OCI-LY7 (cell line): Measurements from ENCODE around the gene PARD3B. TPM values are rescaled to one million over a fixed set of nuclear protein-coding genes. Genes with fewer than 3 reads are reported as not detected.

Experiments
- BruUV-seq: library from RNA; stranded (reverse); fragments of 400-500 nt; replicated peaks from 2 replicates; lab custom pipeline; 2021; lab: Mats Ljungman, UMichigan
- CTCF ChIA-PET: fragments of 300-600 bp; sonication (Branson Sonifier 250); formaldehyde crosslinking; loops from one replicate; lab custom pipeline; 2022; ENCODE audit warnings: antibody characterized with exemption; ENCODE audit not compliant: unreplicated experiment; lab: Charles Lee
- POLR2A ChIA-PET: fragments of 300-600 bp; sonication (Branson Sonifier 250); formaldehyde crosslinking; loops from one replicate; lab custom pipeline; 2022; ENCODE audit warnings: antibody characterized with exemption; lab: Charles Lee
- DNase-seq: peaks from one replicate; pipeline ENCODE4 v3.0.0-alpha.2; 2015; ENCODE audit warnings: low spot score
- H2AFZ ChIP-seq: fragments of 200-600 bp; sonication (generic), shearing (Covaris generic); 2 replicates; pipeline ENCODE4 v1.6.1; 2014; ENCODE audit warnings: mild to moderate bottlenecking, antibody characterized with exemption, low read length, moderate library complexity
- H3K27ac ChIP-seq: fragments of 200-600 bp; sonication (generic); 2 replicates; pipeline ENCODE4 v1.5.1; 2014; ENCODE audit warnings: mixed run types, low read depth, mild to moderate bottlenecking, moderate library complexity, low read length, inconsistent platforms; ENCODE audit not compliant: poor library complexity, severe bottlenecking
- H3K36me3 ChIP-seq: fragments of 200-600 bp; sonication (generic); 2 replicates; pipeline ENCODE4 v1.6.1; 2014; ENCODE audit warnings: mild to moderate bottlenecking, antibody characterized with exemption, low read length, moderate library complexity, mixed read lengths; ENCODE audit not compliant: insufficient read depth
- H3K4me1 ChIP-seq: fragments of 200-600 bp; sonication (generic); 2 replicates; pipeline ENCODE4 v1.5.1; 2014; ENCODE audit warnings: mild to moderate bottlenecking, low read length; ENCODE audit not compliant: insufficient read depth, poor library complexity, severe bottlenecking
- H3K4me2 ChIP-seq: fragments of 200-600 bp; sonication (generic); 2 replicates; pipeline ENCODE4 v1.6.1; 2014; ENCODE audit warnings: mild to moderate bottlenecking, low read length
- H3K4me3 ChIP-seq: fragments of 200-600 bp; sonication (generic); 2 replicates; pipeline ENCODE4 v1.5.1; 2014; ENCODE audit warnings: mild to moderate bottlenecking, low read depth, low read length; ENCODE audit not compliant: poor library complexity, severe bottlenecking
- H3K79me2 ChIP-seq: fragments of 200-600 bp; sonication (generic); 2 replicates; pipeline ENCODE4 v1.6.1; 2016; ENCODE audit warnings: low read depth, mild to moderate bottlenecking, low read length, moderate library complexity, mixed read lengths; ENCODE audit not compliant: insufficient read depth
- H3K9me2 ChIP-seq: fragments of 200-600 bp; sonication (generic); 2 replicates; pipeline ENCODE4 v1.6.1; 2016; ENCODE audit warnings: mild to moderate bottlenecking, low read length, mixed read lengths; ENCODE audit not compliant: insufficient read depth
- H3K9me3 ChIP-seq: fragments of 200-600 bp; sonication (generic); 2 replicates; pipeline ENCODE4 v1.6.1; 2014; ENCODE audit warnings: mild to moderate bottlenecking, mixed run types, low read length, mixed read lengths
- H4K20me1 ChIP-seq: fragments of 200-600 bp; sonication (generic); 2 replicates; pipeline ENCODE4 v1.6.1; 2014; ENCODE audit warnings: mild to moderate bottlenecking, antibody characterized with exemption, low read length, moderate library complexity, mixed read lengths; ENCODE audit not compliant: insufficient read depth
- EZH2phosphoT487 ChIP-seq: fragments of 200-600 bp; sonication (generic); IDR thresholded peaks from 2 replicates; pipeline ENCODE4 v1.6.1; 2018; ENCODE audit warnings: low read depth, borderline replicate concordance, mild to moderate bottlenecking, mixed run types, antibody characterized with exemption, low read length, moderate library complexity, mixed read lengths
- intact Hi-C: fragments of 100-400 bp; cut with micrococcal nuclease; formaldehyde crosslinking; loops from one replicate; pipeline ENCODE4 v1.10.0; 2022; ENCODE audit not compliant: unreplicated experiment
- total RNA-seq, 2 experiments: library from RNA; depleted of rRNA in 1 of 2; stranded (reverse); fragments of >200 nt in 1 of 2; shearing (Covaris generic) in 1 of 2; gene quantifications; 2 replicates each; pipeline ENCODE4 v1.2.3, GENCODE V29; 2014 to 2022
- TF ChIP-seq, protein P1 (sequence below): fragments of 200-600 bp; sonication (generic); conservative IDR thresholded peaks from 2 replicates; pipeline ENCODE4 v1.5.1; 2014; ENCODE audit warnings: mild to moderate bottlenecking, antibody characterized with exemption, low read length, moderate library complexity, mixed read lengths

Gene PARD3B
- total RNA-seq, 2 experiments from 2014 or later, result not detected

DNA sequence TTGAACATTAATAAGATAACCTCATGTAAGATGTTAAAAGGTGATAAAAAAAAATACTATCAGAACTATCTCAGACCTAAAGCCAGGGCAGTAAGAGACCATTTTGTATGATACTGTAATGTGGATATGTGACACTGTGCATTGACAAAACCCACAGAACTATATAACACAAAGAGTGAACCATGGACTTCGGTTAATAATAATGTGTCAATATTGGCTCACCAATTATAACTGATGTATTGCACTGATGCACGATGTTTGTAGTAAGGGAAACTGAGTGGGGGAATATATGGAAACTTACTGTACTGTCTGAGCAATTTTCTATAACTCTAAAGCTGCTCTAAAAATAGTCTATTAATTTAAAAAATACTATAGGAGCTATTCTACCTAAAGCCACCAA lies 40.7 kb upstream of the PARD3B start:
- no peak for DNase-seq
- BruUV-seq, result no TSS peak
- CTCF ChIA-PET, result no interaction called here

GRCh38 chr2:204505488-204505887 lies 39.8 kb upstream of the PARD3B start:
- BruUV-seq, result no TSS peak
- no peak overlapping the region for H3K4me2 ChIP-seq
- H3K4me3 ChIP-seq, result no peak overlapping the region
- no peaks in the 10 kb centered on the region for H3K4me1 ChIP-seq
- intact Hi-C loops, result no loop called here
- no peaks in the 10 kb centered on the region for H4K20me1 ChIP-seq
- POLR2A ChIA-PET, result no interaction called here
- H3K9me3 ChIP-seq, result no peaks in the 10 kb centered on the region
- no peak overlapping the region for H2AFZ ChIP-seq
- H3K27ac ChIP-seq, result no peak overlapping the region
- no peaks in the 10 kb centered on the region for H3K9me2 ChIP-seq
- no peaks in the 10 kb centered on the region for H3K36me3 ChIP-seq
- TF ChIP-seq, protein P1, sequence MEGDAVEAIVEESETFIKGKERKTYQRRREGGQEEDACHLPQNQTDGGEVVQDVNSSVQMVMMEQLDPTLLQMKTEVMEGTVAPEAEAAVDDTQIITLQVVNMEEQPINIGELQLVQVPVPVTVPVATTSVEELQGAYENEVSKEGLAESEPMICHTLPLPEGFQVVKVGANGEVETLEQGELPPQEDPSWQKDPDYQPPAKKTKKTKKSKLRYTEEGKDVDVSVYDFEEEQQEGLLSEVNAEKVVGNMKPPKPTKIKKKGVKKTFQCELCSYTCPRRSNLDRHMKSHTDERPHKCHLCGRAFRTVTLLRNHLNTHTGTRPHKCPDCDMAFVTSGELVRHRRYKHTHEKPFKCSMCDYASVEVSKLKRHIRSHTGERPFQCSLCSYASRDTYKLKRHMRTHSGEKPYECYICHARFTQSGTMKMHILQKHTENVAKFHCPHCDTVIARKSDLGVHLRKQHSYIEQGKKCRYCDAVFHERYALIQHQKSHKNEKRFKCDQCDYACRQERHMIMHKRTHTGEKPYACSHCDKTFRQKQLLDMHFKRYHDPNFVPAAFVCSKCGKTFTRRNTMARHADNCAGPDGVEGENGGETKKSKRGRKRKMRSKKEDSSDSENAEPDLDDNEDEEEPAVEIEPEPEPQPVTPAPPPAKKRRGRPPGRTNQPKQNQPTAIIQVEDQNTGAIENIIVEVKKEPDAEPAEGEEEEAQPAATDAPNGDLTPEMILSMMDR, result no peak
- TF ChIP-seq EZH2phosphoT487, result no peak
- DNase-seq, result no peak
- CTCF ChIA-PET, result no interaction called here
- H3K79me2 ChIP-seq, result no peaks in the 10 kb centered on the region

More for the DNA sequence above, 40.7 kb upstream of the PARD3B start:
- Histone ChIP-seq H3K4me3 (no peak overlapping the region), H4K20me1 (no peaks in the 10 kb centered on the region), H3K36me3 (no peaks in the 10 kb centered on the region), H2AFZ (no peak overlapping the region), H3K4me2 (no peak overlapping the region), H3K79me2 (no peaks in the 10 kb centered on the region), H3K4me1 (no peaks in the 10 kb centered on the region), H3K27ac (no peak overlapping the region), H3K9me3 (no peaks in the 10 kb centered on the region), H3K9me2 (no peaks in the 10 kb centered on the region)
- no peak for TF ChIP-seq EZH2phosphoT487
- TF ChIP-seq, protein P1, result no peak
- intact Hi-C loops, result no loop called here
- POLR2A ChIA-PET, result no interaction called here

GRCh38 chr2:204505946-204506345 lies 39.3 kb upstream of the PARD3B start:
- H3K36me3 ChIP-seq, result no peaks in the 10 kb centered on the region
- BruUV-seq, result no TSS peak
- H2AFZ ChIP-seq, result no peak overlapping the region
- no peak for DNase-seq
- no peaks in the 10 kb centered on the region for H4K20me1 ChIP-seq
- intact Hi-C loops, result no loop called here
- H3K27ac ChIP-seq, result no peak overlapping the region
- H3K4me2 ChIP-seq, result no peak overlapping the region
- no peaks in the 10 kb centered on the region for H3K9me3 ChIP-seq
- ChIA-PET POLR2A (no interaction called here), CTCF (no interaction called here)
- TF ChIP-seq, protein P1, result no peak
- no peak for TF ChIP-seq EZH2phosphoT487
- H3K79me2 ChIP-seq, result no peaks in the 10 kb centered on the region
- H3K4me1 ChIP-seq, result no peaks in the 10 kb centered on the region
- H3K4me3 ChIP-seq, result no peak overlapping the region
- no peaks in the 10 kb centered on the region for H3K9me2 ChIP-seq
